HepG2 (cell line): ENCODE data around the gene PTPRM.

Source experiments
- POLR2AphosphoS5 ChIP-seq: IDR thresholded peaks from 2 replicates; pipeline ENCODE4 v1.6.1; 2012; ENCODE audit warnings: low read depth, low read length
- TAF1 ChIP-seq: sonication (generic); formaldehyde crosslinking; IDR thresholded peaks from 2 replicates; pipeline ENCODE4 v1.4.0; 2020; ENCODE audit warnings: missing genetic modification reagents
- ZNF639 ChIP-seq: conservative IDR thresholded peaks from 2 replicates; pipeline ENCODE4 v1.6.1; 2018; ENCODE audit warnings: missing genetic modification reagents
- ZNF766 ChIP-seq: sonication (generic); formaldehyde crosslinking; IDR thresholded peaks from 2 replicates; pipeline ENCODE4 v1.5.0; 2020; ENCODE audit warnings: missing genetic modification reagents, borderline replicate concordance

- TF ChIP-seq TAF1 (CRISPR knock-in tag) (no peak), ZNF639 (no peak), POLR2AphosphoS5 (no peak), ZNF766 (no peak)
Measured at GRCh38 chr18:7924616-7925015, 357.5 kb downstream of the PTPRM start.
